Measurements from ENCODE around the gene PDCD1LG2.
"Not testable (repeated sequence)": the region's sequence is repeated elsewhere in the genome, so short reads cannot be mapped to it uniquely, and the experiment has no call there.

PDCD1LG2 gene
- total RNA-seq, result 4.1 to 34.2 (median 12.7) reads per million in 17 experiments

GRCh38 chr9:5510360-5510931 is at the start of gene PDCD1LG2:
Gene PDCD1LG2 (plus strand): TSS chr9:5510531. CDS start chr9:5522547, 12,016 bp downstream.
- peak; percentile 65 to 85 (median 74) for DNase-seq

GRCh38 chr9:5464831-5465330 is 45.5 kb upstream of the PDCD1LG2 start:
- peak in 2 of 4 experiments; percentile 15 to 48 for DNase-seq

GRCh38 chr9:5466005-5466404 is 44.3 kb upstream of the PDCD1LG2 start:
- DNase-seq, result no peak

GRCh38 chr9:5466766-5467165 is 43.6 kb upstream of the PDCD1LG2 start:
- peak; percentile 31 to 70 (median 66) for DNase-seq

- DNase-seq, result no peak
Measured at GRCh38 chr9:5468850-5469249, 41.5 kb upstream of the PDCD1LG2 start.

- no peak for DNase-seq
Measured at GRCh38 chr9:5470122-5470521, 40.2 kb upstream of the PDCD1LG2 start.

- DNase-seq, result no peak
Measured at GRCh38 chr9:5470816-5471215, 39.5 kb upstream of the PDCD1LG2 start.

GRCh38 chr9:5475611-5476010 is 34.7 kb upstream of the PDCD1LG2 start:
- not testable (repeated sequence) for DNase-seq

- DNase-seq, result peak; percentile 42 to 79 (median 64)
Measured at GRCh38 chr9:5478206-5478605, 32.1 kb upstream of the PDCD1LG2 start.

- DNase-seq, result no peak
Measured at GRCh38 chr9:5479994-5480694, 30.2 kb upstream of the PDCD1LG2 start.

- no peak for DNase-seq
Measured at GRCh38 chr9:5480919-5481318, 29.4 kb upstream of the PDCD1LG2 start.

GRCh38 chr9:5481322-5482040 is 28.9 kb upstream of the PDCD1LG2 start:
- peak in 3 of 4 experiments; percentile 8 to 73 (median 63) for DNase-seq

- DNase-seq, result no peak
Measured at GRCh38 chr9:5482194-5482593, 28.1 kb upstream of the PDCD1LG2 start.

- peak in 2 of 4 experiments; percentile 18 to 34 for DNase-seq
Measured at GRCh38 chr9:5483306-5483705, 27.0 kb upstream of the PDCD1LG2 start.

- DNase-seq, result peak in 1 of 4 experiments; percentile 8
Measured at GRCh38 chr9:5485378-5486085, 24.8 kb upstream of the PDCD1LG2 start.

GRCh38 chr9:5486988-5487387 is 23.3 kb upstream of the PDCD1LG2 start:
- DNase-seq, result no peak

GRCh38 chr9:5488221-5489008 is 21.9 kb upstream of the PDCD1LG2 start:
- DNase-seq, result peak in 1 of 4 experiments; percentile 39

GRCh38 chr9:5489630-5490490 is 20.5 kb upstream of the PDCD1LG2 start:
- peak; percentile 57 to 79 (median 70) for DNase-seq

GRCh38 chr9:5492965-5493678 is 17.2 kb upstream of the PDCD1LG2 start:
- DNase-seq, result peak in 3 of 4 experiments; percentile 37 to 62 (median 49)

Data from suppressor macrophage (primary cell).